SU-DHL-6 (cell line): ENCODE data around the gene TBC1D4.

Experiments used
- EZH2phosphoT487 ChIP-seq: fragments of 200-600 bp; sonication (generic), shearing (Covaris generic); conservative IDR thresholded peaks from 2 replicates; pipeline ENCODE4 v1.6.1; 2018; ENCODE audit warnings: mild to moderate bottlenecking, antibody characterized with exemption, low read length, moderate library complexity, mixed read lengths
- TF ChIP-seq, protein P1 (sequence below): fragments of 200-600 bp; sonication (generic); IDR thresholded peaks from one replicate; pipeline ENCODE4 v1.5.1; 2017; ENCODE audit warnings: antibody characterized with exemption, mild to moderate bottlenecking, low read length, moderate library complexity; ENCODE audit not compliant: insufficient read depth, poor library complexity, severe bottlenecking

DNA sequence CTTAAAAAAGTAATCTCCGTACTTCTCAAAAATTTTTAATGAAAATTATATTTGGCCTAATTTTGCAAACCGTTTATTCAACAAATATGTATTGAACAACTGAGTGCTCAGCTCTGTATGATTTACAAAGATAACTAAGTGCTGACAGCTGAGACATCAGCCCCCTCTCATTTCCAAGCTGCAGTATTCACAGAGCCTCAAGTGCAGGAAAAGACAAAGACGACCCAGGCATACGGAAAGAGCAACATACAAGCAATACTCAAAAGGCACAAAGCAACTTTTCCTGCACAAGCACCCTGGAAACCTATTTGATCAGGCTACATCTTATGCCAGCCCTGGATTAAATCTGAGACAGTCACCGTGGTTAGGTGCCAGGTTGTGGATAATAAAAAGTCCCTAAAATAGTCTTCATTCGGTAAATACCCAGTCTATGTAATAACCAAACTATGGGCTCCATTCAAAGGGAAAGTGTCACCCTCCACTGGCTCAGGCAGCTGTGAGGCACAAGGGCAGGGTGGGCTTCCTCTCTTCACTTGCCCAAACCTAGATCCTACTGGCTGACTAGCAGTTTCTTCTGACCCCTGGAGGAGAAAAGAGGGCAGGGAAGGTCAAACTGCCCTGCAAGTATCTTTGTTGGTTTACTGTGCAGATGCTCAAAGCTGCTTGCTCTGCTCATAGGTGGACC, 65.5 kb downstream of the TBC1D4 start:
- TF ChIP-seq, protein P1, sequence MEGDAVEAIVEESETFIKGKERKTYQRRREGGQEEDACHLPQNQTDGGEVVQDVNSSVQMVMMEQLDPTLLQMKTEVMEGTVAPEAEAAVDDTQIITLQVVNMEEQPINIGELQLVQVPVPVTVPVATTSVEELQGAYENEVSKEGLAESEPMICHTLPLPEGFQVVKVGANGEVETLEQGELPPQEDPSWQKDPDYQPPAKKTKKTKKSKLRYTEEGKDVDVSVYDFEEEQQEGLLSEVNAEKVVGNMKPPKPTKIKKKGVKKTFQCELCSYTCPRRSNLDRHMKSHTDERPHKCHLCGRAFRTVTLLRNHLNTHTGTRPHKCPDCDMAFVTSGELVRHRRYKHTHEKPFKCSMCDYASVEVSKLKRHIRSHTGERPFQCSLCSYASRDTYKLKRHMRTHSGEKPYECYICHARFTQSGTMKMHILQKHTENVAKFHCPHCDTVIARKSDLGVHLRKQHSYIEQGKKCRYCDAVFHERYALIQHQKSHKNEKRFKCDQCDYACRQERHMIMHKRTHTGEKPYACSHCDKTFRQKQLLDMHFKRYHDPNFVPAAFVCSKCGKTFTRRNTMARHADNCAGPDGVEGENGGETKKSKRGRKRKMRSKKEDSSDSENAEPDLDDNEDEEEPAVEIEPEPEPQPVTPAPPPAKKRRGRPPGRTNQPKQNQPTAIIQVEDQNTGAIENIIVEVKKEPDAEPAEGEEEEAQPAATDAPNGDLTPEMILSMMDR = no peak
- TF ChIP-seq EZH2phosphoT487 = no peak
